ENCODE data around the gene SUSD5. TPM values are rescaled to one million over a fixed set of nuclear protein-coding genes. Genes with fewer than 3 reads are reported as not detected.
"Not testable (repeated sequence)": the region's sequence is repeated elsewhere in the genome, so short reads cannot be mapped to it uniquely, and the experiment has no call there.

The SUSD5 gene
- total RNA-seq, 4 donors from 2014 or later: 1.1 to 4.4 (median 1.9) TPM

DNA sequence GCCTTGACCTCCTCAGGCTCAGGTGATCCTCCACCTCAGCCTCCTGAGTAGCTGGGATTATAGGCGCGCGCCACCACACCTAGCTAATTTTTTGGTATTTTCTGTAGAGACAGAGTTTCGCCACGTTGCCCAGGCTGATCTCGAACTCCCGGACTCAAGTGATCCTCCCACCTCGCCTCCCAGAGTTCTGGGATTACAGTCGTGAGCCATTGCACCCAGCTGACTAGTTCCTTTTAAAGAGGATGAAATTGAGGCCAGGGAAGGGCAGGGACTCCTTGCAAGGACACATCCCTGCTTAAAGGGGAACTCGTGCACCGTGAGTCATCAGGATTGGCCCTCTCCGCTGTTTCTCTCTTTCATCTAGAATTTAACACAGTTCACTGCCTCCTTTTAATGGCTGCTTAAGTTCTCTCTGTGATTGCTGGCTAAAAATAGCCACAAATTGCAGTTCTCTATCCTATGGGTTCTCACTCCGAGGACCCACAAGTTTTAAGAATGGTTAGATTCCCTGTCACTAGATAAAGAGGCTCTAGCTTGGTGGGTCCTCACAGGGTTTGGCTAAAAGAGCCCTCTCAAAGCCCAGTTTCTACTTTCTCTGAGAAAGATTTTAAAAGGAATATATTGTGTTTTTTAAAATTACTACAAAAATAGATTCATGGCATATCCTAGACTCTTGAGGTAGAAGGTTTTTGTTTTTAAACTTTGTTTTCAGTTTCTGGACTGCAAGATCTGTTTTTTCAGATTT is 103.4 kb downstream of the SUSD5 start:
- 18 to 25% methylated on average over 13 of the region's 13 CpGs for WGBS, 2 donors
- TF ChIP-seq CTCF (IDR thresholded peaks at IDR 0.05) (no peak), POLR2A (IDR thresholded peaks at IDR 0.05) (no peak)
- intact Hi-C loops (cut with DNase I; ENCODE audit: low total_unique reads): no loop called here
- peak; percentile 94 to 95 for DNase-seq (ENCODE audit: low spot score in 2 of 2)
- peak overlapping the region; percentile 89 for H3K4me3 ChIP-seq (ENCODE audit: low read depth, poor library complexity, severe bottlenecking)

DNA sequence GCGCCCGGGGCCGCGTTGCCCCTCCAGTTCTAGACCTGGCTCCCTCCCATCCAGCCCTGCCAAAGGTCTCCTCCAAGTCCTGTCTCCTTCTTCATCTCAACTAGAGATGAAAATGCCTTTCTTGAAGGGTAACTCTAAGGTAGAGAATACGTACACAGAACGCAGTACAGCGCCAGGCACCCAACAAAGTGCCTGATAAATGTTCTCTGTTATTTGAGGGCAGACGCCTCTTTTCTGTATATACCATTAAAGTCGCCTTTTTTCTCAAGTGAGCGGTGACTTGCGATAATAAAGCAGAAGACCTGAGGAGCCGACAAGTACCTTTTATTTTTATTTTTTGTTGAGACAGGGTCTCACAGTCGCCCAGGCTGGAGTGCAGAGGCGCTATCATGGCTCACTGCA is 104.0 kb downstream of the SUSD5 start:
- 32 to 36% methylated on average over 14 of the region's 14 CpGs for whole genome bisulfite sequencing, 2 donors
- intact Hi-C loops (cut with DNase I; ENCODE audit: low total_unique reads): no loop called here
- DNase-seq (ENCODE audit: low spot score in 2 of 2): no peak
- no peak for TF ChIP-seq CTCF (IDR thresholded peaks at IDR 0.05)
- TF ChIP-seq POLR2A (IDR thresholded peaks at IDR 0.05): no peak
- peak overlapping the region; percentile 89 for H3K4me3 ChIP-seq (ENCODE audit: low read depth, poor library complexity, severe bottlenecking)

DNA sequence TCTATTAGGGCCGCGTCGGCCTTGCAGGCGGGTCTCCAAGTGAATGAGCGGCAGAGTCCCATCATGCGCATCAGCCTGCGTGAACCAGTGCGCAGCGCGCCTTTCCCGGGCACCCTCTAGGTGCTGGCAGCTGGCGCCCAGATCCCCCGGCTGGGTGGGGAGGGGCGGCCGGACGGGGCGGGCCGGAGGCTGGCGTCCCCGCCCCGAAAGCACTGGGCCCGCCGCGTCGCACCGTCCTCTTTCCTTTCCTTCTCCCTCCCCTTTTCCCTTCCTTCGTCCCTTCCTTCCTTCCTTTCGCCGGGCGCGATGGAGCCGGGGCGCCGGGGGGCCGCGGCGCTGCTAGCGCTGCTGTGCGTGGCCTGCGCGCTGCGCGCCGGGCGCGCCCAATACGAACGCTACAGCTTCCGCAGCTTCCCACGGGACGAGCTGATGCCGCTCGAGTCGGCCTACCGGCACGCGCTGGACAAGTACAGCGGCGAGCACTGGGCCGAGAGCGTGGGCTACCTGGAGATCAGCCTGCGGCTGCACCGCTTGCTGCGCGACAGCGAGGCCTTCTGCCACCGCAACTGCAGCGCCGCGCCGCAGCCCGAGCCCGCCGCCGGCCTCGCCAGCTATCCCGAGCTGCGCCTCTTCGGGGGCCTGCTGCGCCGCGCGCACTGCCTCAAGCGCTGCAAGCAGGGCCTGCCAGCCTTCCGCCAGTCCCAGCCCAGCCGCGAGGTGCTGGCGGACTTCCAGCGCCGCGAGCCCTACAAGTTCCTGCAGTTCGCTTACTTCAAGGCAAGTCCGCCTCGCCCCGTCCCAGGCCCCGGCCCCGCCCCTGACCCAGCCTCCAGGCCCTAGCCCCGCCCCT is 104.6 kb downstream of the SUSD5 start, which contains the start of gene CRTAP:
Gene CRTAP, plus strand, starts transcription at position 243 of the 850 bp plus-strand sequence. Its CDS starts 64 bp downstream, at position 307.
- TF ChIP-seq POLR2A (IDR thresholded peaks at IDR 0.05) (no peak), CTCF (IDR thresholded peaks at IDR 0.05) (no peak)
- intact Hi-C loops (cut with DNase I; ENCODE audit: low total_unique reads): no loop called here
- peak; percentile 95 to 99 for DNase-seq (ENCODE audit: low spot score in 2 of 2)
- WGBS, 2 donors: 0 to 1% methylated on average over 45 to 64 of the region's 98 CpGs
- peak within 1 kb of the TSS; percentile 89 for H3K4me3 ChIP-seq (ENCODE audit: low read depth, poor library complexity, severe bottlenecking)

- DNase-seq (ENCODE audit: low spot score in 2 of 2): no peak
- TF ChIP-seq CTCF (IDR thresholded peaks at IDR 0.05): no peak
- no peak for TF ChIP-seq POLR2A (IDR thresholded peaks at IDR 0.05)
- intact Hi-C loops (cut with DNase I; ENCODE audit: low total_unique reads): no loop called here
- WGBS, 2 donors: 91 to 94% methylated on average over 8 of the region's 8 CpGs
- no peak overlapping the region for H3K4me3 ChIP-seq (ENCODE audit: low read depth, poor library complexity, severe bottlenecking)
Observed at GRCh38 chr3:33111581-33111980, 107.0 kb downstream of the SUSD5 start.

- H3K4me3 ChIP-seq (ENCODE audit: low read depth, poor library complexity, severe bottlenecking); DNase-seq (ENCODE audit: low spot score in 2 of 2); intact Hi-C loops (cut with DNase I; ENCODE audit: low total_unique reads): not testable (repeated sequence)
- 86 to 91% methylated on average over 2 of the region's 2 CpGs for WGBS, 2 donors
Observed at GRCh38 chr3:33106854-33107253, 111.8 kb downstream of the SUSD5 start.

DNA sequence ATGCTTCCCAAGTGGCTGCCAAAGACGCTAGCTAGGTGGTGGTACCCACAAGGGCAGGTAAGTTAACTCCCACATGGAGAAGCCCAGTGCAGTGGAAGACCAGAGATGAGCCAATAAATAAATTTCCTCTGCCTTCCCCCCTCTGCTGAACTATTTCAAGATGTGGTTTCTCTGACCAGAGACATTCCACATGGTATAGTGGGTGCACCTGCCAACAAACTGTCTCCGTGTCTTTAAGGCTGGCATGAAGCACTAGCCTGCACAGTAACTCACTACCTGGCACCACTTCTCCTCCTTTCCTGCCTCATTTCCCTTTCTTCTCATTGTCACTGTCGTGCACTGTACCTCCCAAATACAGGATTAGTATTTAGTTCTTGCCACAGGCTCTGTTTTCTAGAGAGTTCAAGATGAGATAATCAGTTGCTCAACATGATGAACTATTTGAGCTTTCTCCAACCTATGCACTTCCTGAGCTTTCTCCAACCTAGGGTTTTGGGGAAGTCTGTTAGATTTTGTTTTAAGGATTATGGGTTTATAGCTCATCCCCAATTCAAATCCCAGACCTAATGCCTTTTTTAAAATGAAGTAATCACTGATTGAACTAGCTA is 113.2 kb downstream of the SUSD5 start:
- no peak for DNase-seq (ENCODE audit: low spot score in 2 of 2)
- no peak overlapping the region for H3K4me3 ChIP-seq (ENCODE audit: low read depth, poor library complexity, severe bottlenecking)
- intact Hi-C loops (cut with DNase I; ENCODE audit: low total_unique reads): no loop called here
- TF ChIP-seq POLR2A (IDR thresholded peaks at IDR 0.05) (no peak), CTCF (IDR thresholded peaks at IDR 0.05) (no peak)
- 56 to 58% methylated on average over 3 of the region's 3 CpGs for WGBS, 2 donors
